GM19193 (cell line): Measurements from ENCODE around the gene FLOT1.

ENCODE experiments used
- POLR2A ChIP-seq: IDR thresholded peaks from 4 replicates; pipeline ENCODE4 v1.6.1; 2011; ENCODE audit not compliant: insufficient read depth, insufficient read length; ENCODE audit errors: extremely low read depth

Gene FLOT1

DNA sequence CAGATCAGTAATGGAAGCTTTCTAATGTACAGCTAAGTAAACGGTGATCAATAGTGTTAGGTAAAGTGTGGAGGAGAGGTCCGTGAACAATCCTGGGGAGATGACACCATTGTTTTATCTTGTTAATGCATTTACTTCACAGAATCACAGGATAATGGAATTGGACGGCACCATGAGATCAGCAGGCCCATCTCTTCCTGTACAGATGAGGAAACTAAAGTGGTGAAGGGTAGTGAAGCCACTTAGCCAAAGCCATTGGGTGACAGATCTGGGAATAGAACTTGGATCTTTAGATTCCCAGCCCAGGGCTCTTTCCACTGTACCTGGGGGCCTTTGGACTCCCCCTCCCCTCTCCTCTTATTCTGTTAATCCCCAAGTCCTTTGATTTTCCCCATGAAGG lies 28.1 kb upstream of the FLOT1 start:
- no peak for TF ChIP-seq POLR2A

GRCh38 chr6:30769853-30770524 lies 27.5 kb upstream of the FLOT1 start:
- no peak for TF ChIP-seq POLR2A

DNA sequence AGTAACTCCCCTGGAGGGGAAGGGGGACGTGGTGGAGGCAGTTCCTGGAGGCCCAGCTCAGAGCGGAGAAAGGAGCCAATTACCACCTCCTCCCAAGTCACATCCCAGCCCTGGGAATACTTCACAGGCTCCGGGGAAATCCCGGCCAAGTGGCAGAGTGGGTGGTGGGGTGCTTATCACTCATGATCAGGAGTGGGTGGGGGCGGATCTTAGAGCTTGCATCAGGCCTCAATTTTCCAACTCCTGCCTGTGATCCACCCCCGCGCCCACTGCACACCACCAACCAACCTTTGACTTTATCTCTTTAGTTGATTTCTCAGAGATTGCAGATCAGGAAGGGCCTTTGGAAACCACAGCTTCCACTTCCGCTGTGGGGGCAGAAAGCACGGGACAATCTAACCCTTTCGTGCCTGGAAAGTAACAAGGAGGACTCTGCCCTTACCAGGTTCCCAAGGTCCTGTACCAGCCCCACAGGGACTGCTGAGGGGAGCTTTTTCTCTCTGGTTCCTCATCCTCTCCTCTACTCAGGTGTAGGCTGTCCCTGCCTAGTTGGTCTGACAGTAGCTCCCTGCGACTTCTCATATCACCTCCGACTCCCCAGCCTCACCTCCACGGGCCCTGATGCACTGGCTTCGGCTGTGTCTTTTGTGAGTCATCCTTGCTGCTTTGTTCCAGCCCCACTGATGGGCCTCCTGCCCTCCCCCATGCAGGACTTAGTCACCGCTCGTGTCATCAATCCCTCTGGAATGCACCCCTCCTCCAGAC lies 26.8 kb upstream of the FLOT1 start:
- TF ChIP-seq POLR2A, result no peak

DNA sequence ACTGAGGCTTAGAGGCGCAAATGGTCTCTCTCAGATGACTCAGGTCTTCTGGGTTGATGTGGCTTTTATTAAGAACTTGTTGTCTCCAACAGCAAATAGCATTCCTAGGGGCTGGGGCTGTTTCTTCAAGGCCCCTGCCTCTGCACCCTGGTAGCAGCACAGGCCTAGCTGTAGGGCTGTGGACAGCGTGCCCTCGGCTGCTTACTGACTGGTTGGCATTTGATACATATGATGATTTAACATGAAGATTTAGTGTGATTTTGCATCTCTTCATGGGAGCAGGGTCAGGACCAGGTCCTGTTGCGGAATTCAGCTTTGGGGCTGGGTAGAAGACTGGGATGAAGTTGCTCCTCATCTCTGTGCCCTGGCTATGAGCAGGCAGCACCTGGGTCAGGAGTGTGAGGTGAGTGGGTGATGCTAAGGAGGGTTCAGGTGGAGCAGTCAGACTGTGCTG lies 26.2 kb upstream of the FLOT1 start:
- no peak for TF ChIP-seq POLR2A

DNA sequence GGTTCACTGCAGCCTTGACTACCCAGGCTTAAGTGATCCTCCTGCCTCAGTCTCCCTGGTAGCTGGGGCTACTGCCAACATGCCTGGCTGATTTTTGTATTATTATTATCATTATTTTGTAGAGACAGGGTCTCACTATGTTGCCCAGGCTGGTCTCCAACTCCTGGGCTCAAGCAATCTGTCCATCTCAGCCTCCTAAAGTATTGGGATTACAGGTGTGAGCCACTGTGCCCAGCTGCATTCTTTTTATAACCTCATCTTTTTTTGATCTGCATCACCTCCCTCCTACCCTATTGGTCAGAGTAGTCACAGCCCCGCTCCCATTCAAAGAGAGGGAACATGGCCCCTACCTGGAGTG lies 25.4 kb upstream of the FLOT1 start:
- TF ChIP-seq POLR2A, result no peak

DNA sequence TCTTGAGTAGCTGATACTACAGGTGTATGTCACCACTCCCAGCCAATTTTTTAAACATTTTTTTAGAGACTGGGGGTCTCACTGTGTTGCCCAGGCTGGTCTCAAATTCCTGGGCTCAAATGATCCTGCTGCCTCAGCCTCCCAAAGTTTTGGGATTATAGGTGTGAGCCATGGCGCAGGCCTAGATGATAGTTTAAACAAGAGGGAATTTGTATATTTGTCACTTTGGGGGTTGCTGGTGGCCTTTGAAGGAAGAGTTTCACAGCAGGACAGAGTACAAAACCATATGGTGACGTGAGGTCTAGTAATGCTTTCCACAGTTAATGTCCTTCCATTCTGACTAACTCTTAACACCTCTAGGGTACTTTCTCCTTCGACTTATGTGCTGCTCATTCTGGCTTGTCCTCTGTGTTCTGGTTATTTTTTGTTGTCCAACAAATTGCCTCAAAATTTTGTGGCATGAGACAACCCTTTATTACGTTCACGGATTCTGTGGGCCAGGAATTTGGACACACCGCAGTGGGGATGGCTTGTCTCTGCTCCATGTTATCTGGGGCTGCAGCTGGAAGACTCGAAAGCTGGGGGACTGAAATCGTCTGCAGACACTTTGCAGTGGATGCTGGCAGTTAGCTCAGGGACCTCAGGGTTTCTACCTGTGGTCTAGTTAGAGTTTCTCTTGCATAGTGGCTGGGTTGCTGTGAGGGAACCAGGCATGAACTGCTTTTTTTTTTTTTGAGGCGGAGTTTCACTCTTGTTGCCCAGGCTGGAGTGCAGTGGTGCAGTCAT lies 24.9 kb upstream of the FLOT1 start:
- TF ChIP-seq POLR2A, result peak; percentile 20

GRCh38 chr6:30766461-30767157 lies 24.1 kb upstream of the FLOT1 start:
- no peak for TF ChIP-seq POLR2A

DNA sequence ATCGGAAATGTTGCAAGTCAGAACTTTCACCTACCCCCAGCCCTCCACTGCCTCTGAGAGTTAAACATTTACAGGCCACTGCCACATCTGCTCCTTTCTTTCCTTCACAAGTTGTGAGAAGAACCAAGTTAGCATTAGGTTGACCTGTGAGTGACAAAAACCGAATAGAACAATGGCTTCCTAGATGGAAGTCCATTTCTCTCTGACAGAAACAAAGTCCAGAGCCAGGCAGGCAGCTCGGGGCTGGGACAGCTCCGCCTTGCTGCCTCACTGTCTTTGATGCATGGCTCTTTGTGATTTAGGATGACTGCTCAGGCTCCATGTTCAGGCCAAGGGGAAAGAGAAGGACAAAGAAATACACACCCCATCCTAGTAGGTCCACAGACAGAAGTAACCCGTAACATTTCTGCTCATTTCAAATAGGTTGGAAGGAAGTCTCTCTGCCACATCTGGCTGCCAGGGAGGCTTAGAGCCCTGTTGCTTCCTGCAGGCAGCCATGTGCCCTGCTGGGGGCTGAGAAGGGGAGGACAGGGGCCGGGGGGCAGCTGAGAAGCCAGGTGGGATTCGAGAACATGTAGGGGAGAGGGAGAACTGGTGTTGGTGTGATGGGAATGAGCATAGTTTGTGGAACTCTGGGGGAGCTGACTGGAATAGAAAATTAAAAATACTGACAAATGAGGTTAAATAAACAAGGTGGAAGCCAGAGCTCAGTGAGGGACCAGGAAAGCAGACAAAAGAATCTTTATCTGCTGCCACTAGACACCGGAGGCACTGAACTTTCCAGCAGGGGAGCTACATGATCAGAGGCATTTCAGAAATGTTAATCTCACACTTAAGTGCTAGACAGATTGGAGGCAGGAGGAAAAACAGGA lies 21.4 kb upstream of the FLOT1 start:
- TF ChIP-seq POLR2A, result peak; percentile 21

DNA sequence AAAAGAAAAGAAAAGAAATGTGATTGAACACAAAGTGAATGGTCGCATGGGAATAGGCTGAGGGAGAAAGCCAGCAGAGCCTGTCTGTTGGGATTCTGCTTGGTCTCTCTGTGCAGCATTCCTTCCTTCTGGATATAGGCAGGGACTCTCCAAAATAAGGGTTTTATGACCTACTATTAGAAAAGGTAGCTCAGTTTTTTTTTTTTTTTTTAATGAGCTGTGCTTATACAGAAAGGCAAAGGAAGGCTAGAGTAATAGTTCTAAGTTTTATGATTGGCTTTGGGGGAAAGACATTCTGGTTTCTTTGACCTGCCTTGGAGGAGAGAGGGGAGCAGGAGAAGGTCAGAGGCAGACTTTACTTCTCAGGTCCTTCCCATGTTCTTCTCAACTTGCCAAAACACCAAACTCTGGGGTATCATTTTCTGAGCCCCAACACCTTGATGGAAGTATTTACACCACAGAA lies 20.7 kb upstream of the FLOT1 start:
- no peak for TF ChIP-seq POLR2A

DNA sequence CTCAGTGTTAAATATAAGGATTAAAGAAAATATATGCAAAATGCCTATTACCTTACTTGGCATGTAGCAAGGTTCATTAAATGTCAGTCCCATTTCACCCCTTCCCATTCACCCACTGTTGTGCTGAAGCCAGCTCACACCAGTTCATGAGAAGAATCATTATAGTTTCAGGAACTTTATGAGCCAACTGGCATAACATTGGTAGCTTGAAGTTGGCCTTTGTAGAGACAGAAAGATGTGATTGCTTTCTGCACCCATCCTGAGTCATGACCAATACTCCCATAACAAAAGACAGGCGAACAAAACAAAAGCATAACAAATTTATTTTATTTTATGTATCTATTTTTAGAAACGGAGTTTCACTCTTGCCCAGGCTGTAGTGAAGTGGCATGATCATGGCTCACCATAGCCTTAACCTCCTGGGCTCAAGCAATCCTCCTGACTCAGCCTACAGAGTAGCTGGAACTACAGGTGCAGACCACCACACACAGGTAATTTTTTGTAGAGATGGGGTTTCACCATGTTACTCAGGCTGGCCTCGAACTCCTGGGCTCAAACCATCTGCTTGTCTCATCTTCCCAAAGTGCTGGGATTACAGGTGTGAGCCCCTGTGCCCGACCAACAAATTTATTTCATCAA lies 19.4 kb upstream of the FLOT1 start:
- no peak for TF ChIP-seq POLR2A

DNA sequence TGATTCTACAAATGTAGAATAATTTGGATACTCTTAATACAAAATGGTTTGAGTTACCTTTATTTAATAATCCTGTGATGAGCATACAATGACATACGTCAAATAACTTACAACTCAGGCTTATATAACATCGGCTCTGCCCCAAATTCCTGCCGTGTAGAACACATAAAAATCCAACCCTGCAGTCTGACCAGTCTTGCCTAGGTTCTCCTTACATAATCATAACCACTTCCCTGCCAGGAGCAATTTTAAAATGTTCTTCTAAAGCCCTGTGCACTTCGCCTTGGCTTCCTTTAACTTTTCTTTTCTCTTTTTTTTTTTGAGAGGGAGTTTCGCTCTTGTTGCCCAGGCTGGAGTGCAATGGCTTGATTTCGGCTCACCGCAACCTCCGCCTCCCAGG lies 18.1 kb upstream of the FLOT1 start:
- no peak for TF ChIP-seq POLR2A

- no peak for TF ChIP-seq POLR2A
Observed at GRCh38 chr6:30759575-30760239, 17.2 kb upstream of the FLOT1 start.
